ENCODE measurements around the gene KEAP1. TPM values are rescaled to one million over a fixed set of nuclear protein-coding genes. Genes with fewer than 3 reads are reported as not detected.

Gene KEAP1
- total RNA-seq, 6 experiments from 2014 or later = 58.9 to 77.1 (median 67.2) TPM

DNA sequence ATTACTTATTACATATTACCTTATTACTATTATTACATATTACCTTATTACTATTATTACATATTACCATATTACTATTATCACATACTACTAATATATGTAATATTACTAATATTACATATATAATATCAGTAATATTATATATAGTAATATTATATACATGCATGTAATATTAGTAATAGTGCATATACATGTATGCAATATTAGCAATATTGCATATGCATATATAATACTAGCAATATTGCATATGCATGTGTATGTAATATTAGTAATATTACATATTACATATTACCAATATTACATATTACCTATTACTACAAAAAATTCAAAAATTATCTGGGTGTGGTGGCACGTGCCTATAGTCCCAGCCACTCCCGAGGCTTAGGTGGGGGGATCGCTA is 60.5 kb downstream of the KEAP1 start:
- Mint-ChIP-seq H3K27me3 (ENCODE audit: insufficient read depth) (no peaks in the 10 kb centered on the region; the same call in 1 of the 2 replicates), H3K4me1 (ENCODE audit: low read depth) (no peaks in the 10 kb centered on the region; the same call in 1 of the 2 replicates), H3K9me3 (no peaks in the 10 kb centered on the region), H3K36me3 (ENCODE audit: low read depth) (no peaks in the 10 kb centered on the region), H3K4me3 (no peak overlapping the region), H3K27ac (no peak overlapping the region)
- DNase-seq = no peak
- TF ChIP-seq, protein P1, sequence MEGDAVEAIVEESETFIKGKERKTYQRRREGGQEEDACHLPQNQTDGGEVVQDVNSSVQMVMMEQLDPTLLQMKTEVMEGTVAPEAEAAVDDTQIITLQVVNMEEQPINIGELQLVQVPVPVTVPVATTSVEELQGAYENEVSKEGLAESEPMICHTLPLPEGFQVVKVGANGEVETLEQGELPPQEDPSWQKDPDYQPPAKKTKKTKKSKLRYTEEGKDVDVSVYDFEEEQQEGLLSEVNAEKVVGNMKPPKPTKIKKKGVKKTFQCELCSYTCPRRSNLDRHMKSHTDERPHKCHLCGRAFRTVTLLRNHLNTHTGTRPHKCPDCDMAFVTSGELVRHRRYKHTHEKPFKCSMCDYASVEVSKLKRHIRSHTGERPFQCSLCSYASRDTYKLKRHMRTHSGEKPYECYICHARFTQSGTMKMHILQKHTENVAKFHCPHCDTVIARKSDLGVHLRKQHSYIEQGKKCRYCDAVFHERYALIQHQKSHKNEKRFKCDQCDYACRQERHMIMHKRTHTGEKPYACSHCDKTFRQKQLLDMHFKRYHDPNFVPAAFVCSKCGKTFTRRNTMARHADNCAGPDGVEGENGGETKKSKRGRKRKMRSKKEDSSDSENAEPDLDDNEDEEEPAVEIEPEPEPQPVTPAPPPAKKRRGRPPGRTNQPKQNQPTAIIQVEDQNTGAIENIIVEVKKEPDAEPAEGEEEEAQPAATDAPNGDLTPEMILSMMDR (IDR thresholded peaks at IDR 0.05) = no peak

DNA sequence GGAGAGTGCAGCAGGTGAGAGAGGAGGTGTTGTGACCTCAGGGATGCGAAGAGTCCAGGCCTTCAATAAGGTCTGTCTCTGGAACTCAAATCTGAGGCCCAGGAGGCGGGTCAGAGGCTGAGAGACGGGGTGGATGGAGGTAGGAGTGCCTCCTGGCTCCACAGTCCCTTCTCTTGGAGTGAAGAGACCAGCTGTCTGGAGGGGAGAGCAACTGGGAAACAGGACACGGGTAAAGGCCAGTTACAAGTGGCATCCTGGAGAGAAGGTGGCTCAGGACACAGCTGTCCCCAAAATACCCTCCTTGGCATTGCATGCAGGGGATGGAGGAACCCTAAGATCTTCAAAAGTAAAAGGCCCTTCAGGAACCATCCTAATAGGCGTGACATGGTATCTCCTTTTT is 63.6 kb downstream of the KEAP1 start:
- H3K36me3 Mint-ChIP-seq (ENCODE audit: low read depth) = no peaks in the 10 kb centered on the region

More for the DNA sequence above, 63.6 kb downstream of the KEAP1 start:
- Mint-ChIP-seq H3K4me1 (ENCODE audit: low read depth) (no peaks in the 10 kb centered on the region; the same call in 1 of the 2 replicates), H3K27me3 (ENCODE audit: insufficient read depth) (no peaks in the 10 kb centered on the region; the same call in 1 of the 2 replicates), H3K4me3 (no peak overlapping the region), H3K27ac (no peak overlapping the region), H3K9me3 (no peaks in the 10 kb centered on the region)
- TF ChIP-seq, protein P1 (IDR thresholded peaks at IDR 0.05) = no peak
- DNase-seq = no peak

Small RNA genes lying within 50 kb of the gene (microRNA-seq; reads per million reads assigned to microRNA genes)
- gene MIR1238 = not detected

Other genes with a start within 250 kb of the KEAP1 start
- gene ICAM1, start 232.2 kb downstream of the KEAP1 start, total RNA-seq (2021; fragmentation: NEBNext Ultra II Directional; extraction: Animal tissue kit (Norgen Biotek cat#: 25700)) = 10 to 100 TPM in 1 of 6 experiments, 1 to 10 TPM in 5; 5.0 to 10.1 (median 8.5) TPM
- gene ICAM4, start 216.4 kb downstream of the KEAP1 start, total RNA-seq (2021; fragmentation: NEBNext Ultra II Directional; extraction: Animal tissue kit (Norgen Biotek cat#: 25700)) = 1 to 10 TPM in 1 of 6 experiments, under 1 TPM in 5; 0.19 to 1.0 (median 0.74) TPM
- 10 to 100 TPM; 14.0 to 38.4 (median 14.4) TPM for gene ICAM5, start 213.4 kb downstream of the KEAP1 start, total RNA-seq (2021; fragmentation: NEBNext Ultra II Directional; extraction: Animal tissue kit (Norgen Biotek cat#: 25700))
- gene ZGLP1, start 193.5 kb downstream of the KEAP1 start, total RNA-seq (2021; fragmentation: NEBNext Ultra II Directional; extraction: Animal tissue kit (Norgen Biotek cat#: 25700)) = 1 to 10 TPM in 5 of 6 experiments, under 1 TPM in 1; 1.00 to 2.7 (median 2.1) TPM
- 10 to 100 TPM; 33.9 to 47.3 (median 38.5) TPM for gene FDX2, start 187.3 kb downstream of the KEAP1 start, total RNA-seq (2021; fragmentation: NEBNext Ultra II Directional; extraction: Animal tissue kit (Norgen Biotek cat#: 25700))
- 10 to 100 TPM; 52.1 to 58.3 (median 55.6) TPM for gene RAVER1, start 169.8 kb downstream of the KEAP1 start, total RNA-seq (2021; fragmentation: NEBNext Ultra II Directional; extraction: Animal tissue kit (Norgen Biotek cat#: 25700))
- 10 to 100 TPM; 14.7 to 17.7 (median 16.8) TPM for gene ICAM3, start 163.7 kb downstream of the KEAP1 start, total RNA-seq (2021; fragmentation: NEBNext Ultra II Directional; extraction: Animal tissue kit (Norgen Biotek cat#: 25700))
- gene TYK2, start 122.8 kb downstream of the KEAP1 start, total RNA-seq (2021; fragmentation: NEBNext Ultra II Directional; extraction: Animal tissue kit (Norgen Biotek cat#: 25700)) = 10 to 100 TPM; 67.9 to 82.3 (median 78.5) TPM
- 100 to 1,000 TPM; 222 to 280 (median 250) TPM for gene CDC37, start 99.8 kb downstream of the KEAP1 start, total RNA-seq (2021; fragmentation: NEBNext Ultra II Directional; extraction: Animal tissue kit (Norgen Biotek cat#: 25700))
- 10 to 100 TPM; 10.1 to 18.9 (median 10.8) TPM for gene PDE4A, start 82.8 kb downstream of the KEAP1 start, total RNA-seq (2021; fragmentation: NEBNext Ultra II Directional; extraction: Animal tissue kit (Norgen Biotek cat#: 25700))
- gene S1PR5, start 14.1 kb upstream of the KEAP1 start, total RNA-seq (2021; fragmentation: NEBNext Ultra II Directional; extraction: Animal tissue kit (Norgen Biotek cat#: 25700)) = 1 to 10 TPM; 1.9 to 2.6 (median 2.4) TPM
- gene ATG4D, start 40.5 kb upstream of the KEAP1 start, total RNA-seq (2021; fragmentation: NEBNext Ultra II Directional; extraction: Animal tissue kit (Norgen Biotek cat#: 25700)) = 10 to 100 TPM; 19.4 to 24.5 (median 22.5) TPM
- gene KRI1, start 62.7 kb upstream of the KEAP1 start, total RNA-seq (2021; fragmentation: NEBNext Ultra II Directional; extraction: Animal tissue kit (Norgen Biotek cat#: 25700)) = 10 to 100 TPM; 12.8 to 20.2 (median 17.5) TPM
- 10 to 100 TPM in 5 of 6 experiments, 1 to 10 TPM in 1; 8.0 to 14.7 (median 13.2) TPM for gene CDKN2D, start 65.6 kb upstream of the KEAP1 start, total RNA-seq (2021; fragmentation: NEBNext Ultra II Directional; extraction: Animal tissue kit (Norgen Biotek cat#: 25700))
- gene AP1M2, start 84.0 kb upstream of the KEAP1 start, total RNA-seq (2021; fragmentation: NEBNext Ultra II Directional; extraction: Animal tissue kit (Norgen Biotek cat#: 25700)) = 1 to 10 TPM in 1 of 6 experiments, under 1 TPM in 2, not detected in 3; 0.12 to 1.3 (median 0.59) TPM
- gene SLC44A2, start 122.2 kb upstream of the KEAP1 start, total RNA-seq (2021; fragmentation: NEBNext Ultra II Directional; extraction: Animal tissue kit (Norgen Biotek cat#: 25700)) = 100 to 1,000 TPM; 156 to 190 (median 166) TPM
- 100 to 1,000 TPM; 227 to 298 (median 277) TPM for gene ILF3, start 151.0 kb upstream of the KEAP1 start, total RNA-seq (2021; fragmentation: NEBNext Ultra II Directional; extraction: Animal tissue kit (Norgen Biotek cat#: 25700))
- 10 to 100 TPM; 28.6 to 36.8 (median 35.0) TPM for gene QTRT1, start 198.1 kb upstream of the KEAP1 start, total RNA-seq (2021; fragmentation: NEBNext Ultra II Directional; extraction: Animal tissue kit (Norgen Biotek cat#: 25700))
- gene DNM2, start 214.7 kb upstream of the KEAP1 start, total RNA-seq (2021; fragmentation: NEBNext Ultra II Directional; extraction: Animal tissue kit (Norgen Biotek cat#: 25700)) = 100 to 1,000 TPM in 1 of 6 experiments, 10 to 100 TPM in 5; 91.5 to 122 (median 99.5) TPM